NCI-H1048 (cell line): Measurements from ENCODE around the gene ATP9A.
"Not testable (repeated sequence)": the region's sequence is repeated elsewhere in the genome, so short reads cannot be mapped to it uniquely, and the experiment has no call there.

Source experiments
- DNase-seq: peaks from one replicate; lab custom pipeline; 2025; lab: John Stamatoyannopoulos, UW

ATP9A gene

DNA sequence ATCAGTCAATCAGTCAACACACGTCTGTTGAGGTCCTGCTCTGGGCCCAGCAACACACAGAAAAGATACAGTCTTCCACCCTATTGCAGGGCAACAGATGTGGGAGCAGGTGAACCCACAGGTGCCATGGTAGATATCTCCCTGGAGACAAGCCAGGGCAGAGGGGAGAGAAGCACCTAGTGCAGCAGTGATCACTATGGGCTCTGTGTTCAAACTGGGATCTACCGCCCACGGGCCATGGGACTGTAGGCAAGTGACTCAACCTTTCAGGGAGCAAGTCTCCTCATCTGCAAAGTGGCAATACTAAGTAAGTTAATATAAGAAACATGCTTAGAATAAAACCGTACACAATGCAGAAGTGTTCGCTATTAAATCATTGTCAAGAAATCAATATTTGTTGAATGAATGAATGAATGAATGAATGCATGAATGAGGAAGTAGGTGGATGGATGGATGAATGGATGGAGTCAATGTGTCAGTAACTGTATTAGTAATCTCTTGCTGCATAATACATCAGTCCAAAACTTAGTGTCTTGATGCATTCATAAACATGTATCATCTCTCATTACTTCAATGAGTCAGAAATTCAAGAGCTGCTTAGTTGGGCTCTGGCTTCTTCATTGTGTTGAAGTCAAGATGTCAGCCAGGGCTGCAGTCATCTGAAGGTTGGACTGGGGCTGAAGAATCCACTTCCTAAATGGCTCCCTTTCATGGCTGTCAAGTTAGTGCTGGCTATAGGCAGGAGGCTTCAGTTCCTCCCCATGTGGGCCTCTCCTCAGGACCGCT is 193.7 kb downstream of the ATP9A start:
- no peak for DNase-seq

DNA sequence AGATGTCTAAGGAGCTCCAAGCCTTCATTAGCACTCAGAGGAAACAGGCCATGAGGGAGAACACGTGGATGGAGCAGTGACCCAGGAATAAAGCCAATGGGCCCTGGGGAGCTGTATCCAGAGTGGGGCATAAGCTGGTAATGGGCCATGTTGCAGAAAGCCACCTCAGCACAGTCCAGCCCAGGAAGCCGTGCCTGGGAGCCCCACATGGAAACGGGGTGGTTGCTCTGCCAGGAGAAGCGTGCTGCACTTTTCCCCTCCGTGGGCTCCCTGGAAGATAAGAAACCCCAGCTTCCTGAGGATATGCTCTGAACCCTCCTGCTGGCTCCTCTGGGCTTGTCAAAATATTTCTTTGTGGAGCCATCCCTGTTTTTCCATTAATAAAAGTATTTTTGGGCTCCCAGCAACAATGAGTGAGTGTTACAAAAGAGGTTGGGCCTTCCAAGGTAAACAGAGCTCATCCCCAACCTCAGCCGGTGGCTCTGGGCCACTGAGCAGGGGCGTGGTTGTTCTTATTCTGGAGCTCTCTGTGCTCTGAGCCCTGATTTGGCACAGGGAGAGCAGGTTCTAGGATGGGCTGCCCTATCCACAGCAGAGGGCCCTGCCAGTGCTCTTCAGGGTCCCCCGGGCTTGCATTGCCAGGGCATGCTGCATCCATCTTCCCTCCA is 194.5 kb downstream of the ATP9A start:
- DNase-seq = no peak

DNA sequence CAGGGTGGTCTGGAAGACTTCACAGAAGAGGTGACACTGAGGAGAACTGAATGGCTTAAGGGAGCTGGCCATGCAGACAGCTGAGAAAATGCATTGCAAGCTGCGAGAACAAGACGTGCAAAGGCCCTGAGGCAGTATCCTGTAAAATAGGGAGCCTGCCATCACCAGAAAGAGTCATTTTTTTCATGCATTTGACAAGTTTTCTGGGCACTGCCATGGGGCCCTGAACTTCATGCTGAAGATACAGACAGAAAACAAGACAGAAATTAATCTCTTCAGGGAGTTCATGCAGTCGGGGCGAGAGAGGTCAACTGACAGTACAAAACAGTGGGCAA is 196.8 kb downstream of the ATP9A start:
- DNase-seq = no peak

DNA sequence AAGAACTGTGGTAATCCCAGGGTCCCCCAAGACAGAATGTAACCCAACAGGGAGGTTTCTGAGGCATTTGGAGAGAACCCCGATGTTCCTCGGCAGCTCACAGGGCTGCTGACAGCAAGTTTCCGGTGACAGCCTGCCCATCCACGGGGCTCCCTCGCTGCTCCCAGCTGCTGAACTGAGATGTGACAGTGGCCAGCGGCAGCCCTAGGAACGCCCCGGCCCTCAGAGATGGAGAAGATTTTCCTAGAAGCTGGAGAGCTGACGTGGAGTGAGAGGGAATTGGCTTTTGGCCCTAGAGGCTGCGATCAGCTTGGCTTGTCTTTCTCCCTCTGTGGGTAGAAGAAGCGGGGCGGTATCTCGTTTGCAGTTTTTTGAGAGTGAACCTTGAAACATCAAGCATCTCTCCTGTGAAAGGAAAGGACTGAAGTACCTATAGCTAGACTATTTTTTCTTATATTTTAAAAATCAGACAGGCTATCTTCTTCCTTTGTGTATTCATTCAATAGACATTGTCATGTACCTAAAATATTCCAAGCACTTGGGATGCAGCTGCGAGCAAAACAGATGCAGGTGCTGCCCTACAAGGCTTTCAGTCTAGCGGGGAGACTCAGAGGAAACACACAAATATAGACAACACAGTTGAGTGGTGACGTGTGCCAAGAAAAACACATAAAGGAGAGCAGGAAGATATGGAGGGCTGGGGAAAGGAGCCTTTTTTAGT is 197.3 kb downstream of the ATP9A start:
- no peak for DNase-seq

DNA sequence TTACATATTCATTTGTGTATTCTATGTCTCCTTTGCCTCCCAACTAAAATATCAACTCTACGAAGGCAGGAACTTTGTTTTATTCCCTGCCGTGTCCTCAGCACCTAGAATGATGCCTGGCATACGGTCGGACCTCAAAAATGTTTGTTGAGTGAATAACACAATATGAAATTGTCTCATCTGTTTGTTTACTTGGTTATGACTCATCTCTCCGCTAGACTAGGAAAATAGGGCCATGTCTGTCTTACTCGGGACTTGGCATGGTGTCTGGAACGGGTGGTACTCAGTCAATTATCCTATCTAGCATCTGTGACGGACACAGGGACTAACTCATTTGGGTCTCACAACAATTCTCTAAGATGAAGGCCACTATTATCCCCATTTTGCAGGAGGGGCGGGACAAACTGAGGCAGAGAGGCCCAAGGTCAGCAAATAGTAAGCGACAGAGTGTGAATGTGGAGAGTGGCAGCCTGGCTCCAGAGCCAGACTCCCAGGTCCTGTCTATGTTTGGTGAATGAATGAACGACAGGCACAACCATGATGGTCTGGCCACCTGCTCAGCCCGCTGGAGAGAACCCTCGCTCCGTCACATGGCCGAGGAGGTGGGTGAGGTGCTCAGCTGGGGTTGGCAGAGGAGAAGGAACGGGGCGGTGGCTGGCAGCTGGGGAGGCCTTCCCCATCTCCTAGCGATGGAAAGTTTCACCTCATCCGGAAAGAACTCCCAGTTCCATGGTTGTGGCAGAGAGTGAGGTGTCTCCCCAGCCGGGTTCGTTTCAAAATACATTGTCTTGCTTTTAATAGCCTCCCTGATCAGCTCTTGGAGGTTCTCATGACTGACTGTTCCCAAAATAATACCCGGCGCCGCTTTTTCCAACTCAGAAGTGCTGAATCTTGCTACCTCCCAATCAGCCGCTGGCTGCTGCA is 198.1 kb downstream of the ATP9A start:
- no peak for DNase-seq

DNA sequence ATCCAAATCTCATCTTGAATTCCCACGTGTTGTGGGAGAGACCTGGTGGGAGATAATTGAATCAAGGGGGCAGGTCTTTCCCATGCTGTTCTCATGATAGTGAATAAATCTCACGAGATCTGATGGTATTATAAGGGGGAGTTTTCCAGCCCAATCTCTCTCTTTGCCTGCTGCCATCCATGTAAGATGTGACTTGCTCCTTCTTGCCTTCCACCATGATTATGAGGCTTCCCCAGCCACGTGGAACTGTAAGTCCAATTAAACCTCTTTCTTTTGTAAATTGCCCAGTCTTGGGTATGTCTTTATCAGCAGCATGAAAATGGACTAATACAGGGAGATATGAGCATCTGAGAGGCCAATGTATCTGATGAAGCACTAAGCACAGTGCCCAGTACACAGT is 199.7 kb downstream of the ATP9A start:
- DNase-seq = not testable (repeated sequence)

DNA sequence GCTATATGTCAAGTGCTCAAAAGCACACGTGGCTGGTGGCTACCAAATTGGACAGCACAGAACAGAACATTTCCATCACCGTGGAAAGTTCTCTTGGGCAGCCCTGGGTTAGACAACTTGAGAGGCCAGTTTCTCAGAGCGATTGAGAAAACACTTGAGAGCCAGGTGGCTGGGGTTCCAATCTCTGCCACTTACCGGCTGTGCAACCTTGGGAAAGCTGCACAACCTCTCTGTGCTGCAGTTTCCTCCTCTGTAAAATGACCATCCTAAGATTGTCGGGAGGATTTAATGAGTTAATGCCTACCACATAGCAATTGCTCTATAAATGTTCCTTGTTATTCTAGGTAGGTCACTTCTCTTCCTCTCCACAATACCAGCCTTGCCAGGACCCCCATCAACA is 200.6 kb downstream of the ATP9A start:
- DNase-seq = no peak

DNA sequence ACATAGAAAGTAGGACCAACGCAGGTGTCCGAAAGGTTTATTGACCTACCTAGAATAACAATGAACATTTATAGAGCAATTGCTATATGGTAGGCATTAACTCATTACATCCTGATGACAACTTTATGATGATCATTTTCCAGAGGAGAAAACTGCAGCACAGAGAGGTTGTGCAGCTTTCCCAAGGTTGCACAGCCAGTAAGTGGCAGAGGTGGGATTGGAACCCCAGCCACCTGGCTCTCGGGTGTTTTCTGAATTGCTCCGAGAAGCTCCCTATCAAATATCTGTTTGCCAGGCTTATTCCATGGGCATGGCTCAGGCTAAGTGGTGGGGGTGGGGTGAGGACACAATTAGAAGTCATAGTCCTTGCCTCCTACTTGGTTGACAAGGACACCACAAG is 201.6 kb downstream of the ATP9A start:
- DNase-seq = no peak

DNA sequence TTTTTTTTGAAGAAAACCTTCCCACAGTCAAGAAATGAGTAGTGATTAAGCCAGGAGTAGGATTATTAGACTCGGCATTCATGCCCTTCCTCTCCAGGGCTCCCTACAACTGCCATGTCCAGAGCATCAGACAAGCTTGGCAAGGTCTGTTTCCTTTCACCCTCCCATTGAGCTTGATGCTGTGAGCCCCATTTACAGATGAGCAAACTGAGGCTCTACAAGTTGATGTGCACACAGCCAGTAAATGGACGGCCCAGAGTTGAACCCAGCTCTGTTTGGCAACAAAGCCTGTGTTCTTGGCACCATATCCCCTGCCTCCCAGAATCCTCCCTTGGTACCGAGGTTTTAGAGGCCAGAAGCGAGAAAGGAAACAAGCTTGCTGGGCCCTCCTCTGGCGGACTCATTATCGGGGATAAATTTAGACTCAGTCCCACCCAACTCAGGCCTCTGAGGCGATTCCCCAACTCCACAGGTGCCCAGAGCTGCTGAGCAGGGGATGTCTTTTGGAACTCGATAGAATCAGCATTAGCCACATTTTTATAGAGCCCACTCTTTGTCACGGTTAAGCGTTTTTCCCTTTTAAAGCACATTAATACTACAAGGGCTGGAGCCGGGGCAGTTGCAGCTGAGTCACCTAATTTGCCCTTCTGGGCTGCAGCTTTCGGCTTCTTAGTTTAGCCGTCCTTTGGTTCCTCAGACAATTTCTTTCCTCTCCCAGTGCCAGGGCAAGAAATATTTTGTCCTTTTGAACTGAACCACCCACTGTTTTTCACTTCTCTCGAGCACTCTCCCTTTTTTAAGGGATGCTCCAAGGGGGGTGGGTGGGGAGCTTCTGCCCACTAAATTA is 202.7 kb downstream of the ATP9A start:
- DNase-seq = no peak

DNA sequence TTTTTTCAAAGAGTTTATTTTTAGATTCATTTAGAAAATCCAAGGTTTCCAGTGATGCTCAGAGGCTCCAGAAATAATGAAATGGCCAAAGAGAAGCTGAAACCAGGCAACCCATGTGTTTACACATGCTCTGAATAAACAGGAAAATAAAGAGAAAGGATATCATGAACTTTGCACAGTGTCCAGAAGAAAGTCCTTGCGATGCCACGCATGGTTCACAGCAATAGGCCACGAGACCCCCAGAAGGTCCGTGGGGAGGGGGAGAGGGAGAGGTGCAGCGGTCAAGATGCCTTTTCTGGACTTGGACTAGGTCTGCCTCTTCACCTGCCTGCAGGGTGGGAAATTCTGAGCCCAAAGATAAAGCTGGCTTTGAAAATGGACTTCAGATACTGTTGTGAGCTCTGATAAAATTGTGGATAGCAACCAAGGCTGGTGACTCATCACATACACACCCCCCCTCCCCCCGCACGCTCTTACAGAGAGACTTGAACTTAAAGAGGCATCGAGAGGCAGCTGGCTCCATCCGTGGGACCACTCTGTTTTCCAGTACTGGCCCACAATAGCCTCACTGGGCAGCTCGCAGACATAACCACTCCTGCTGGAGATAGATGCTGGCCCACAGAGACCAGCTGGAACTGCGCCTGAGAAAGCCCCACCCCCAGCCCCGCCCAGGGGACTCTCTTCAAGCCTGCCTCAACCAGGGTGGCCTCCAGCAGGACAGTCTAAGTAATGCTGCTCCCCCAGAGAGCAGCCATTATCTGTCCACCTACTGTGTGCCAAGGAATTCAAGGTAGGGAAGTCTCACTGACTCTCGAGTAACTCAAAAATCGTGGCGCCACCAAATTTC is 204.5 kb downstream of the ATP9A start:
- no peak for DNase-seq

DNA sequence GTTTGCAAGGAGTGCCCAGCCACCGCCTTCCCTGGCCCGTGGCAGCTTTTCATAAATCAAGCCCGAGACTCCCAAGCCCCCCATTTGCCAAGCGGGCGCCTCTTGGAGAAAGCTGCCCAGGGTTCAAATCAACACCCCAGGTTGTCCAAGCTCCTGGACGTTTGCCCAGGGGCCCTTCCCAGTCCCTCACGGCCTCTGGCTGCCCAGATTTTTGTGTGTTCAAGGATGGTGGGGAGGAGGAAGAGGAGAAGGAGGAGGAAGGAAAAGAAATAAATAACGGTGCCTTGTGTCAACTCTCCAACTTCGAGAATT is 205.1 kb downstream of the ATP9A start:
- no peak for DNase-seq

DNA sequence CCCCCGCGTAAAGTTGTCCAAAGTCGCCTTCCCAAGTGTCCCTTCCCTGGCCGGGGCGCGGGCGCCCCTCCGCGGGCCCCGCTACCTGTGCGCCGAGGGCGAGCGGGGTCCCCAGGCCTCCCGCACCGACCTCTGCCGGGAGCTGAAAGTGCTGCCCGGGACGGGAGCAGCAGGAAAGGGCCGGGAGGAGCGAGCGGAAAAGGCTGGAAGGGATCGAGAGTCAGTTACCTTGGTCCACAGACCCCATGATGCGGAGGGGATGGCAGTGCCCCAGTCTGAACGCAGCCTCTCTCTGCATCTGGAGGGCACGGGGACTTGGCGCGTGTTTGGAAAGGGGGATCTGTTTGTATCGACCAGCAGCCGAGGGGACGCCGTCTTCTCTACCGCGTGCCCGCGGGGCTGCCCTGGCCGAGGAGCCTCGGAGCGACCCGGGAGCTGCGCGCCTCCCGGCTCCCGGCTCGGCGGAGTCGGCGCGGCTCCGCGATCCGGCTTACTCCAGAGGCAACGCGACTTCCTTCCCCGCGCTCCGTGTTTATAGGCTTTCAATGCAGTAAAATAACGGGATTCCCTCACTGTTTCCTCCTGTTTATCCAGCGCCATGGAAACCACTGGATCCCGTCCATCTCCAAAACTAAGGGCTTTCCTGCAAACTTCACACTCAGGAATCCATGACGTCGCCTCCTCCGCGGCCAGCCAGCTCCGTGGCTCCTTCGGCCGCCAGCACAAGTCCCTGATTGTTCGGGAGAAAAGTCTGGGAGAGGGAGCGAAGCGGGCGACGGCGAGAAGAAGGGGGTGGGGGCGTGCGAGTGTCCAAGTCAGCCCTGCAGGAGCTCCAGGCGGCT is 205.6 kb downstream of the ATP9A start:
- DNase-seq = no peak

DNA sequence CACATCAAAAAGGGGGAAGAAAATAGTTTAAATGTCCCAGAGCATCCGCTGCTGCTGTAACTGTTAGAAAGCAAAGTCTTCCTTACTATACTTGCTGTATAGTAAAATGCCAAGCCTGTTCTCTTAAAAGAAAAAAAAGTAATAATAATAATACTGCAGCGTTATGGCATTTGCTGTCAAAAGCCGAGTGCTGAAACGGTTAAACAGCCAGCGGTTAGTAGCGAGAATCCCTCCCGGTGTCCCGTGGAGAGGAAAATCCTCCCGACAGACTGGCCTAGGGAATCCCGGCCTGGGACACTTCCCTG is 206.2 kb downstream of the ATP9A start:
- DNase-seq = no peak

DNA sequence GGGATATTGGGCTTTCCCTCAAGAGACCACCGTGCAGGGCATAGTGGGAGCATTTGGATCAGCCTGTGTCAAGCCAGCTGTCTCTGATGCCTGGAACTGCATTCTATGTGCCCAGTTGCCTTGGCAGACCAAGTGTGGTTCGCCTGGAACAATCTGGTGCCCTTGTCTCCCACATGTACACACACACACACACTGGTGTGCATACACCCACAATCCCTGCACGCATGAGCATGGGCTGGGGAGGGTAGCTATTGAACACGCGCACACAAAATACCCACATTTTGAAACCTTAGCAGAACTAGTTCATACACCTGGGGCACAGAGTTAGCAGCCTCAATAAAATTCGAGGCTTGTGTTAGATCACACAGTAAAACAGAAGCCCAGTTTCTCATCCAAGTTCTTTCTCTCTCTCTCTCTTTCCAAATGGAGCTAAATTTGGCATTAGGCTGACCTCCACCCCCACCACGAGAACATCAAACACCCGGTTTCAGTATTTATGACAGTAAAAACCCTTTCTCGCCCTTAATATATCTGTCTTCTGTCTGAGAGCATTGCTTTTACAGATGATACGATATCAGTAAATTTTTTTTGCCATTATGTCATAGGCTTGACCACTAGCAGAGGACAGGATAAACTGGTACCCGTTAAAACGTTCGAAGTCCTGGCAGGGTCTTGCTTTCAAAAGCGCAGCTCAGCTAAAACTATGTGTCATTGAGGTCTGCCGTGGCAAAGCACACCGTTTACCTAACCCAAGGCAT is 207.5 kb downstream of the ATP9A start:
- no peak for DNase-seq

DNA sequence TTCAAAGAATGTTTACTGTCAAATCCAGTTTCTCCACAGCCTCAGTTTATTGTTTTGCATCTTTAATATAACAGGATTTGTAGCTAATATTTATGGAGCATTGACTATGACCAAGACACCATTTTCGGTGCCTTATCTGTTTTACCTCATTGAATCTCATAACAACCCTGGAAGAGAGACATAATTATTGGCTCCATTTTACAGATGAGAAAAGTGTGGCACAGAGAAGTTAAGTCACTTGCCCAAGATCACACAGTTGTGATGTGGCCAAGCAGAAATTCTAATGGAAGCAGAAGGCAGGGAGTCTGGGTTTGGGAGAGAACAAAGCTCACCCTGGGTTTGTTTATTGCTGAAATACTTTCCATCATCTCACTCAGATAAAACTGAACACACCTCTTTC is 208.1 kb downstream of the ATP9A start:
- no peak for DNase-seq

DNA sequence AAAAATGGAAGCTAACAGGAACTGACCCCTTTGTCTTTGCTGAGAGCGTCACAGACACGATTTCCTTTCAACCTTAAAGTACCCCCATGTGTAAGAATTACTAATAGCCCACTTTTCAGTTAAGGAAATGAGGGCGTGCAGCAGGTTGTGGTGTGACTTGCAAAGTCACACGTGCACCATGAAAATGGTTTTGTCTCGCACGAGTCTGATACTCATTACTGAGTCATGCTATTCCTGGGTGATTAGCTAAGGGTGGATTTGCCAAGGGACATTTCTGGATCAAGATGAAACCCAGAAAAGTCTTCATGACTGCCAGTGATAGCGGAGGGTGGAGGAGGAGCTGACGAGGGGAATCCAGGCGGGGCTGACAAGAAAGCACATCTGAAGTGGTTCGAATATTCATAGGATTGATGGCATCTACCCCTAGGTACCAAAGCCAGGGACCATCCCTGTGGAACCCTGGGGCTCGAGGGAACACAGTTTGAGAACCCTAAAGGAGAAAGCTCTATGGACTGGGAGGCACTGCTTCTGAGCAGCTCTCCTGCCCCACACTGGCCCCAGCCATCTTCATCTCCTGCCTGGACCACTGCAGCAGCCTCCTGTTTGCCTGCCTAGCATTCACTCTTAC is 213.5 kb downstream of the ATP9A start:
- DNase-seq = no peak

DNA sequence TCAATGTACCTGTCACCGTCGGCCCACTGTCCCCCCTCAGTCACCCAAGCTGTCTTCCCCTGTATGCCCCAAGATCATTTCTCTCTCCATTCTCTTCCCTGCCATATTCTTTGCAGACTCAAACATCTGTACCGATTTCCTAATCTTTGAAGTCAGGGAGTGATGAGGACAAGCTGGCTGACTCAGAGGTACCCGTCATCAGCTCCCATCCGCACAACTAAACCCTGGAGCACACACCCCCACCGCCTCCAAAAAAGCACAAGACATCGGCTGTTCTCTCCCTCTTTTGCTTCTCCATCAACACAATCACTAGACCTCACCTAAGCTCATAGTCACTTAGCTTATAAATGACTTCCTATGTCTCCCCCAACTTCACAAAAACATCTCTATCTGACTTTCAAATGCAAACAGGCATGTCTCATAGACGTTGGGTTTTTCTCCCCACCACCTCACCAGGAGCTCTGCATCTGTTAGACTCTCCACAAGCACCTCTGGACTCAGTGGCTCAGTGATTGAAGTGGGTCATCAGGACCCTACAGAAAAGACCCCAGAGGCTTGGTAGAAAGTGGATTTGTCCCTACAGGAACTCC is 214.2 kb downstream of the ATP9A start:
- DNase-seq = no peak

DNA sequence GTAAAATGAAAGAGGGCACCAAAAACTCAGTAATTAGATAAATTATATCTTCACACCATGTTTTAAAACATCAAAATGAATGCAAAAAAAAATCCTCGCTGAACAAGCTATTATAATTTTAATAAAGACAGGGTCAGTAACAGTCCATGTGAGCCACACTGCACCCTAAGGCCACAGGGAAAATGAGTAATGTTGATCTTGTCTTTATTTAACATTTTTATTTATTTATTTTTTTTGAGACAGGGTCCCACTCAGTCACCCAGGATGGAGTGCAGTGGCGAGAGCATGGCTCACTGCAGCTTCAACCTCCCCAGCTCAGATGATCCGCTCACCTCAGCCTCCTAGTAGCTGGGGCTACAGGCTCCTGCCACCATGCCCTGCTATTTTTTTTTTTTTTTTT is 217.0 kb downstream of the ATP9A start:
- DNase-seq = no peak
